HFF-Myc (cell line): ENCODE results near the gene TRMT11.
"Not testable (repeated sequence)": the region's sequence is repeated elsewhere in the genome, so short reads cannot be mapped to it uniquely, and the experiment has no call there.

Experiments used
- DNase-seq: peaks from one replicate; pipeline ENCODE4 v3.0.0-alpha.2; 2011; ENCODE audit warnings: low read depth; ENCODE audit errors: extremely low read depth
- H3K4me3 ChIP-seq: replicated peaks from 2 replicates; pipeline ENCODE4 v1.5.1; 2011; ENCODE audit warnings: low read depth, mild to moderate bottlenecking, control low read depth, low read length
- TF ChIP-seq, protein P1 (sequence below): IDR thresholded peaks from 2 replicates; pipeline ENCODE4 v1.5.1; 2012; ENCODE audit warnings: mild to moderate bottlenecking, low read depth, low read length, control low read depth; ENCODE audit errors: missing control alignments

The TRMT11 gene

DNA sequence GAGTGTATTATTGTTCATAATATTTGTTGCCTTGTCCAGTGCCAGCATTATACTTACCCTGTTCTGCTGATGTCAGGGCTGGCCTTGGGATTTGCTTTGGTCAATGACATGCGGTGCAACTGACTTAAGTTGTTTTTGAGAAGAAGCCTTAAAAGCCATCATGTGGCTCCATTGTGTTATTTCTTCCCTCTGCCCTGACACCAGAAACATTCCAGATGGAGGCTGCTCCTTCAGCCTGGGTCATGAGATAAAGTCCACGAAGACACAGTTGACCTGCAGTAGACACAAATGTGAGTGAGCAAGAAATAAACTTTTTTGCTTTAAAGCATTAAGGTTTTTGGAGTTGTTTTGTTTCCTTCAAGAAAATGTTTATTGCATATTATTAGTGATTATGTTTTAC is 37.3 kb upstream of the TRMT11 start:
- TF ChIP-seq, protein P1, sequence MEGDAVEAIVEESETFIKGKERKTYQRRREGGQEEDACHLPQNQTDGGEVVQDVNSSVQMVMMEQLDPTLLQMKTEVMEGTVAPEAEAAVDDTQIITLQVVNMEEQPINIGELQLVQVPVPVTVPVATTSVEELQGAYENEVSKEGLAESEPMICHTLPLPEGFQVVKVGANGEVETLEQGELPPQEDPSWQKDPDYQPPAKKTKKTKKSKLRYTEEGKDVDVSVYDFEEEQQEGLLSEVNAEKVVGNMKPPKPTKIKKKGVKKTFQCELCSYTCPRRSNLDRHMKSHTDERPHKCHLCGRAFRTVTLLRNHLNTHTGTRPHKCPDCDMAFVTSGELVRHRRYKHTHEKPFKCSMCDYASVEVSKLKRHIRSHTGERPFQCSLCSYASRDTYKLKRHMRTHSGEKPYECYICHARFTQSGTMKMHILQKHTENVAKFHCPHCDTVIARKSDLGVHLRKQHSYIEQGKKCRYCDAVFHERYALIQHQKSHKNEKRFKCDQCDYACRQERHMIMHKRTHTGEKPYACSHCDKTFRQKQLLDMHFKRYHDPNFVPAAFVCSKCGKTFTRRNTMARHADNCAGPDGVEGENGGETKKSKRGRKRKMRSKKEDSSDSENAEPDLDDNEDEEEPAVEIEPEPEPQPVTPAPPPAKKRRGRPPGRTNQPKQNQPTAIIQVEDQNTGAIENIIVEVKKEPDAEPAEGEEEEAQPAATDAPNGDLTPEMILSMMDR, result no peak
- no peak overlapping the region for H3K4me3 ChIP-seq
- DNase-seq, result no peak

DNA sequence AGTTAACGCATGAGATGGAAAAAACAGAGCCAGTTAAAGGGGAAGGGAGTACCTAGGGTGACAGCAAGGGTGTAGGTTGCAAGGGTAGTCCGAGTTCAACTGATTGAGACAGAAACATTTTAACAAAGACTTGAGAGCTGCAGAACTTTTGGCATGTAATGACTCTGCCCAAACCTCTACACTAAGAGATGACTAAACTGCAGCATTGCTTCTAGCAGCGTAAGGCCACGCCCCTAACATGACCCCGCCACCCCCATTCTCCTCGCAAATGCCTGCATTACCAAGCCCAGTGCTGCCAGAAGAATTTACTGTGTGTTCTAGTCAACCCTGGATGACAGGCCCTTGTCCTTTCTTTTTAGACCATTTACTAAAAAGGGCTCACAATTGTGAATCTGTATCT is 36.0 kb upstream of the TRMT11 start:
- no peak for DNase-seq
- TF ChIP-seq, protein P1, result no peak
- no peak overlapping the region for H3K4me3 ChIP-seq

DNA sequence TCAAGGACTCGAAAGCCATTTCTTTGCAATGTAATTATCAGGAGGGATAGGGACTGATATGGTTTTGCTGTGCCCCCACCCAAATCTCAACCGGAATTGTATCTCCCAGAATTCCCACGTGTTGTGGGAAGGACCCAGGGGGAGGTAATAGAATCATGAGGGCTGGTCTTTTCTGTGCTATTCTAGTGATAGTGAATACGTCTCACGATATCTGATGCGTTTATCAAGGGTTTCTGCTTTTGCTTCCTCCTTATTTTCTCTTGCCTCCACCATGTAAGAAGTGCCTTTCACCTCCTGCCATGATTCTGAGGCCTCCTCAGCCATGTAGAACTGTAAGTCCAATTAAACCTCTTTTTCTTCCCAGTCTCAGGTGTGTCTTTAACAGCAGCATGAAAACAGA is 35.6 kb upstream of the TRMT11 start:
- DNase-seq, result not testable (repeated sequence)

DNA sequence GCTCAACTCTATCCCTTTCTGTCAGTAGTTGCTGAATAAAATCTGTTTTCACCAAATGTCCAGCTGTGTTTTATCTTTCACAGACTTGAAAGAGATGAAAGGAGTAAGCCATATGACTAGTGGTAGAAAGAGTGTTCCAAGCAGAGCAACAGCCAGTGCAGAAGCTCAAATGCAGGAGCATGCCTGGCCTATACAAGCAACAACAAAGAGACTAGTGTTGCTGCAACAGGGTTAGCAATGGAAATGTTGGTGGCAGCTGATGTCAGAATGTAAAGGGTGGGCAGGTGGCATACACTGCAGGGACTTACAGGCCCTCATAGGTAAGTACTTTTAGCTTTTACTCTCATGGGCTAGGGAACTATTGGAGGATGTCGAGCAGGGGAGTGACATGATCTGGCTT is 35.0 kb upstream of the TRMT11 start:
- DNase-seq, result no peak
- TF ChIP-seq, protein P1, result no peak
- H3K4me3 ChIP-seq, result no peak overlapping the region

More for the DNA sequence above, 35.6 kb upstream of the TRMT11 start:
- H3K4me3 ChIP-seq, result not testable (repeated sequence)

DNA sequence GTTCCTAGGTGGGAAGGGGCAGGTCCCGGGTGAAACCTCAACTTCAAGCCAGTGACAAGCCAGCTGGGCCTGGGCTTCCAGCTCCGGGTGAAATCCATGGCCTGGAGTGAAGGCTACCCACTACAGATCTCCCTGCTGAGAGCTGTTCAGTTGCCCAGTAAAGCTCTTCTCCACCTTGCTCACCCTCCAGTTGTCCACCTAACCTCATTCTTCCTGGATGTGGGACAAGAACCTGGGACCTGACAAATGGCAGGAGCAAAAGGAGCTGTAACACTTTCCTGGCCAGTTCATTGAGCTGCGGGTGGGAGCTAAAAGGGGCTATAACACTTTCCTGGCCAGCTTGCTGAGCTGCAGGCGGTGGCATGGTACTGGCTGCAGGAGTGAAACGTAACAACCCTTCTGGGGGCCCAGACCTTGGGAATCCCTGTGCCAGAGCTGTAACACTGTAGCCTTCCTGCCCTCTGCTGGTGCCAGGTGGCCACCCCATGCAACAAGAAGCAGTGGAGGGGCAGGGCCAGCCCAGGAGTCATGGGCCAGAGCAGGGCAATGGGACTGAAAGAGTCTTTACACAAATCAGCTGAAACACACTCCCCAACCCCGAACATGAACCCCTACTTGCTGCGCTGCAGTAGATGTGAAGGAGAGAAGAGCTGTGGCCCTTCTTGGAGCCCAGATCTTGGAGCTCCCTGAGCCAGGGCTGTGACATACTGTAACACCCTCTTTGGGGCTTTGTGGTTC is 33.4 kb upstream of the TRMT11 start:
- no peak overlapping the region for H3K4me3 ChIP-seq
- TF ChIP-seq, protein P1, result peak; percentile 51
- no peak for DNase-seq

DNA sequence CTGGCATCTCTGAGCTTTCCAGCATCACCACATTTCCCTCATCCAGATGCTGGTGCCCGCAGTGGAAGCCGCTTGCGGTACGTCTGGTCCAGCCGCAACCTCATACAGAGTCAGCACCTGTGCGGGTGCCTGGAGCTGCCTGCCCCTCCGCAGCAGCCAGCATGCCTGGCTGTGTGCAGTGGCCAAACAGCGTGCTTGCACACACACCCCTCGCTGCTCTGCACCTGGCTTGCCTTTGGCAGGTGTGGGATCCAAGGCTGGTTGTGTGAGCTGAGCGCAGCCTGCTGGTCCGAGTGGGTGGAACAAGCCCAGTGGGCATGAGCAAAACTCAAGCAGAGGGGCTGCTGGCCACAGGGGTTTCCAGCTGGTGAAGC is 32.9 kb upstream of the TRMT11 start:
- no peak for DNase-seq
- TF ChIP-seq, protein P1, result no peak
- no peak overlapping the region for H3K4me3 ChIP-seq

DNA sequence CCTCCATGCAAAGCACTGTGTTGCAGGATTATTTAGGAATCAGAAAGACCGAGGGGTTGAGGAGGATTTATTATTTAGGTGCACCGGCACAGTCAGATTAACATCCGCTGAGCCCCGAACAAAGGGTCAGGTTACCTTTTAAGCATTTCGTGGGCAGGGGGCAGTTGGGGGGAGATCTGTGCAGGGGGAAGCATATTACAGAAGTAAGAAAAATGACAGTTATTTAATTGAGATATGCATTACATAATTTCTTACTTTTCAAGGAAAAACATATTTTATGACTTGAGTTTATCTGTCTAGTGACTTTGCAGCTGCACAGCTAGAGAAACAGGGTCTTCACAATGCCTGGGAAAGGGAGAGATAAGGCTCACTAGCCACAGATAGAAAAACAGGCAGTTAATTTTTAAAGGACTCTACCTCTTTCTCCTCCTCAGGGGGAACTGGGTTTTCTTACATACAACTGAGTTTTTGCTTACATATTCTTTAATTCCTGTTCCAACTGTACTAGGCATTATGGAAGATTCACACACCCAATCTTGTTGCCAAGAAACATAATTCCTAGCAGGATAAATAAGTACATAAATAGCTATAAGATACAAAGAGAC is 31.5 kb upstream of the TRMT11 start:
- DNase-seq, result no peak
- H3K4me3 ChIP-seq, result no peak overlapping the region
- TF ChIP-seq, protein P1, result no peak
